Measurements from ENCODE around the gene ZNF280C.
"Not testable (repeated sequence)": the region's sequence is repeated elsewhere in the genome, so short reads cannot be mapped to it uniquely, and the experiment has no call there.

Gene ZNF280C, protein sequence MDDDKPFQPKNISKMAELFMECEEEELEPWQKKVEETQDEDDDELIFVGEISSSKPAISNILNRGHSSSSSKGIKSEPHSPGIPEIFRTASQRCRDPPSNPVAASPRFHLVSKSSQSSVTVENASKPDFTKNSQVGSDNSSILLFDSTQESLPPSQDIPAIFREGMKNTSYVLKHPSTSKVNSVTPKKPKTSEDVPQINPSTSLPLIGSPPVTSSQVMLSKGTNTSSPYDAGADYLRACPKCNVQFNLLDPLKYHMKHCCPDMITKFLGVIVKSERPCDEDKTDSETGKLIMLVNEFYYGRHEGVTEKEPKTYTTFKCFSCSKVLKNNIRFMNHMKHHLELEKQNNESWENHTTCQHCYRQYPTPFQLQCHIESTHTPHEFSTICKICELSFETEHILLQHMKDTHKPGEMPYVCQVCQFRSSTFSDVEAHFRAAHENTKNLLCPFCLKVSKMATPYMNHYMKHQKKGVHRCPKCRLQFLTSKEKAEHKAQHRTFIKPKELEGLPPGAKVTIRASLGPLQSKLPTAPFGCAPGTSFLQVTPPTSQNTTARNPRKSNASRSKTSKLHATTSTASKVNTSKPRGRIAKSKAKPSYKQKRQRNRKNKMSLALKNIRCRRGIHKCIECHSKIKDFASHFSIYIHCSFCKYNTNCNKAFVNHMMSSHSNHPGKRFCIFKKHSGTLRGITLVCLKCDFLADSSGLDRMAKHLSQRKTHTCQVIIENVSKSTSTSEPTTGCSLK

DNA sequence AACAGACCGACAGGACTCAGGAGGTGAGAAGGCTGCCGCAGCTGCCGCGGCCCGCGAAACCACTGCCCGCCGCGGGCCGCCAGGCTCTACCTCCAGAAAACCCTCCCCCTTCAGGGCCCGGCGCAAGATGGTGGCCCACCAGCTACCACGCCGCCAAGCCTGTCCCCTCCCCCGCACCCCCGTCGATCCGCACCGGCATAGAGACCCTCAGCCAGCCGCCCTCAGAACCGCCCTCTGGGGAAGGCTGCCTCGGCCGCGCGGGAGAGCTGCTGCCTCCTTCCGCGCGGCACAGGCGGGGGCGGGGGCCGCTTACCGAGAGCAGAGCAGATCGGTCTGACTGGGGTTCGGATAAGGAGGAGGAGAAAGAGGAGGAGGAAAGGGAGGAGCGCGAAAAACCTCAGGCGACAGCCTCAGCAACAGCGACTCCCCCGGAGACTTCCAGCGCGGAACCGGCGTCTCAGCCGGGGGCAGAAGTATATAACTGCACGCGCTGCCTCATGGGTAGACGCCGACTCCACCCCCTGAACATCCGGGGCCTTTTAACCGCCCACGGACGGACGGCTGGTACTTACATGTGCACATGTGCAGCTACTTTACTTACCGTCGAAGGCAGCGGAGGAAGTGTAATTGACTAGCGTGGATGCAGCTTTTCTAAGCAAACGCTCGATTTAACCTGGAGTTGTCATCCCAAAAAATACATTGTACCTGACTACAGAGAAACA is at the start of gene ZNF280C:
TSS of gene ZNF280C (minus strand) at position 451 of the 722 bp plus-strand sequence. CDS start 8,450 bp downstream, outside the sequence.
- DNase-seq, result peak; percentile 90

DNA sequence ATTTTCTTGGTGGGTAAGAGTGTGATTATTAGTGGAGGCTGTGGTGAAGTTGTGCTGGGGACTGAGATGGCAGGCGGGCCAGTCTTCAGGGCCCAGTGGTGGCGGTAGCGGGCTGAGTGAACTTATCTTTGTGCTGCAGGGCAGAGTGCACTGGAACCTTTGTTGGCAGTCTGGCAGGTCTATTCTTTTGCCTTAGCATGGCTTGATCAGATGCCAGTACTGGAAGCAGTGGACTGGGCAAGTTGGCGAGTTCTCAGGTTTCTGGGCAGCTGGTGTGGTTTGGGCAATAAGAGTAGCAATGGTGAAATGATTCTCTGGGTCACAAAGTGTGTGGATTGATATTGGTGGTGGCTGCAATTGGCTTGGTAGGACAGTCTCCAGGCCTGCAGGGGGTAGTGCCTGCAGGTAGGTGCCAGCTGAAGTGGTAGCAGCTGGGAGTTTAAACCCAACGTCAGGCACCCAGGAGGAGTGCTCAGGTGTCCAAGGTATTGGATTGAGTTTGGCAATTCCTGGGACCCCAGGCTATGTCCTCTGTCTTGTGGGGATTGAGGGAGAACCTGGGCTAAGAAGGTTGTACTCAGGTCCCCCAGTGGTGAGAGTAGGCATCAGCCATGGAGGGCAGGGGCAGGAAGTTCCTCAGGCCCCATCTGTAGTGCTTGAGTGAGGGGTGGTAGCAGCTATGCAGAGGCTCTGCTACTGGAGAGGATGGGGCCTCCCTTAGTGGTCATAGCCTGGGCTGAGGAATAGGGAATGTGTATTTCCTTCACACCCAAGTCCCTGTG is 36.1 kb upstream of the ZNF280C start:
- DNase-seq, result no peak

DNA sequence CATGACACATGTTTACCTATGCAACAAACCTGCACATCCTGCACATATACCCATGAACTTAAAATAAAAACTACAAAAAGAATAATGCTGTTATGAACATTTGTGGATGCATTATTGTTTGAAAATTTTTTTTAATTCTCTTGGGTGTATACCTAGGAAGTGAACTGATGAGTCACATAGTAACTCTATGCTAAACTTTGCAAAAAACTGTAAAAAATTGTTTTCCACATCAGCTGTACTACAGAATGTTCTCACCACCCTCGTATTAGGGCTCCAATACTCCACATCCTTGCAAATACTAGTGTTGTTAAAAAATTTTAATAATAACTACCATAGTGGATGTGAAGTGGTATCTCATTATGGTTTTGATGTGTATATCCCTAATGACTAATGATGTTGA is 33.3 kb upstream of the ZNF280C start:
- no peak for DNase-seq

DNA sequence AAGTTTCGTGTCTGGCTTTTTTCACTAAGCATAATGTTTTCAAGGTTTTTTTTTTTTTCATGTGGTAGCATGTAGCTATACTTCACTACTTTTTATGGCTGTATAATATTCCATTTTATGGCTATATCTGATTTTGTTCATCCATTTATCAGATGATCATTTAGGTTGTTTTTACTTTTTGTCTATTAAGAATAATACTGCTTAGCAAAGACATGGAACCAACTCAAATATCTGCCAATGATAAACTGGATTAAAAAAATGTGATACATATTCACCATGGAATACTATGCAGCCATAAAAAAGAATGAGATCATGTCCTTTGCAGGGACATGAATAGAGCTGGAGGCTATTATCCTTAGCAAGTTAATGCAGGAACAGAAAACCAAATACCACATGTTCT is 32.7 kb upstream of the ZNF280C start:
- DNase-seq, result no peak

DNA sequence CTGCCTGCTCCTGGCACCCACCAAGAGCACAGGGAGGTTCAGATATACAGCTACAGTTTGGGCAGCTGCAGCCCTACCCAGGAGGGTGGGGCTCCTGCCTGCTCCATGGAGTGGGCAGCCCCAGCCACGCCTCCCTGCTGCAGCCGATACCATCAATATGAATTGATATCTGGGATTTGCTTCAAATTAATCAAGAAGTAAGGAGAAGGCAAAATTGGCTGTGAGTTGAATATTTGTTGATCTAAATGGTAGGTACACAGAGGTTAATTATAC is 31.2 kb upstream of the ZNF280C start:
- DNase-seq, result no peak

DNA sequence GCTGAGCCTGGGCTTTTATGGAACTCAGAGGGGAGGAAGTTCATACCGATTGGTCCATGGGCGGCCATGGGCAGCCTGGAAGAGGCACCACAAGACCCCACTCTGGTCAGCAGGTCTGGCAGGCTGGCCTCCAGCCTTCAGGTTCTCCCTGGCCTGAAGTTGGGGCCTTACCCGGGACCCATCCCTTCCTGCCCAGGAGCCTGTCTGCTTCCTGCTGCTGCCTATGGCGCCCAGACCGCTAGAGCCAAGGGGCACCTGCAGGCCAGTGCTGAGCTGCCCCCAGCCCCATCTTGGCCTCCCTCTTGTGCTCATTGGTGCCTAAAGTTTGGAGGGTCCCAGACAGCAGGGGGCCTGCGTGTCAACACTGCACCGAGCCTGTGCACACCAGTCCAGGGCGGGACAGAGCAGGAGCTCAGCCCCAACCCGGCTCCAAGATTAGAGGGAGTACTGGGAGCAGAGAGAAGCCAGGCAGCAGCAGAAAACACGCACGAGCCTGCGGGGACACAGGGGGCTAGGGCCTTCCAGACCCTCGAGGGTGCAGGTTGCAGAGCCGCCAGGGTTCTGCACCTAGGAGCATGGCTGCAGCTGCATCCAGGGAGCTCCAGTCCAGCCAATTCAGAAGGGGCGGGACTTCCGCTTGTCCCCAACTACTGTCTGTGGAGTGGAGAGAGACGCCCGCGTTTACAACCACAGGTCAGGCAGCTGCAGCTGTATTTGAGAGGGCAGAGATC is 30.7 kb upstream of the ZNF280C start:
- no peak for DNase-seq

DNA sequence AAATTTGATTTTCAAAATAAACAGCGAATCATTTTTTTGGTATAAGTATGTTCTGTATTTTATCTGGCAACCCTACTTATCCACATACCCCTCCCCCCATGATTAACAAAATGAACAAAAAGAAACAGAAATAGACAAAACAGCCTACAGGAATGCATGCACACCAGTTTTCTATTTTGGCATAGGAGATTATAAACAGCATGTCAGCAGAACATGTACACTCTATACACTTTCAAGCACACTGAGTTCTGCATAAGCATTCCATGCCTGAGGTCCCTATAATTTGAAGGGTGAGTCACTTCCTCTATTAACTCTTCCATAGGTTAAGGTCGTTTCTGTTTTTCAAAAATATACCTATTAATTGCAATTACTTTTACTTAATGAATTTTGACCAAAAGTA is 28.0 kb upstream of the ZNF280C start:
- DNase-seq, result no peak

DNA sequence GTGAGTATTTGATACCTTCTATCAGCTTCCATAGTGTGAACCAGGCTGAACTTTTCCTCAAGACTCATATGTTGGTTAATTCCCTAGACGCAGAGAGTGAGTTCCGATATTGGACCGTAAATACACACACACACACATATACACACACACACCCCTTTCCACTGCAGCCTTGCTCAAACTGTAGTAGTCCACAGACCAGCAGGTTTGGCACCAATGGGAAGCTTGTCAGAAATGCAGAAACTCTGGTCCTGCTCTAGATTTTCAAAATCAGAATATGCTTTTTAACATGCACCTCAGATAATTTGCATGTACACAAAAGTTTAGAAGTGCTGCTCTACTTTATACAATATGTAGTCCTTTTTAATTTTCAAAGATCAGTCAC is 27.6 kb upstream of the ZNF280C start:
- DNase-seq, result no peak

DNA sequence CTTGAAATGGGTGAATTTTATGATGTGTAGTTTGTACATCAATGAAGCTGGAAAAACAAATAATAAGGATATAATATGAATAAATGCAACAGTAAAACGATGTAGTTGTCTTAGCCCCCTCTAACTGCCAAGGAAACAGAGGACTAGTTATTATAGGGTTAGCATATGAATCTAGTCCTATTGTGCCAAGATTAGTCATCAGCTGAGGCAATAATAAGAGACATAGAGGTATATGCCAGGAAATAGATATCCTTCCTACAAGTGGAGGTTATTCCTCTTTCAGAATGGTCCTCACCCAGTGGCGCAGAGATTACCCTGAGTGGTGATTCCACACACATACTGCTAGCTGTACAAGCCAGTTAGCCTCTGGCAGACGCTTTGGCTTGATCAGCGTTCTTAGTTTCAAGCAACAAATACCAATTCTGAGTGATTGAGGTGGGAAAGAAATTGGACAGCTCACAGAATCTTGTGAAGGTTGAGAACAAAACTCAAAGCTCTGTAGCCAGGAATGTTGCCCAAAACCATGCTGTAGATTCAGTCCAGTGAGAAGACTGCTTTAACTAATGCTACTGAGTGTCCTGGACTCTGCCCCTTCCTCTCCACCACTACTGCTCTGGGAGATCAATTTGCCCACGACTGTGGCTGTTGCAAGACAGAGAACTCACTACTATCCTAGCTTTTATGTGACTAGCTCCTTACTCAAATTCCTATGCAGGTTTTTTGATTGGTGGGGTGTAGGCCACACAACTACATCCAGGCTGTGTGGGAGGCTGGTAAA is 27.0 kb upstream of the ZNF280C start:
- no peak for DNase-seq

DNA sequence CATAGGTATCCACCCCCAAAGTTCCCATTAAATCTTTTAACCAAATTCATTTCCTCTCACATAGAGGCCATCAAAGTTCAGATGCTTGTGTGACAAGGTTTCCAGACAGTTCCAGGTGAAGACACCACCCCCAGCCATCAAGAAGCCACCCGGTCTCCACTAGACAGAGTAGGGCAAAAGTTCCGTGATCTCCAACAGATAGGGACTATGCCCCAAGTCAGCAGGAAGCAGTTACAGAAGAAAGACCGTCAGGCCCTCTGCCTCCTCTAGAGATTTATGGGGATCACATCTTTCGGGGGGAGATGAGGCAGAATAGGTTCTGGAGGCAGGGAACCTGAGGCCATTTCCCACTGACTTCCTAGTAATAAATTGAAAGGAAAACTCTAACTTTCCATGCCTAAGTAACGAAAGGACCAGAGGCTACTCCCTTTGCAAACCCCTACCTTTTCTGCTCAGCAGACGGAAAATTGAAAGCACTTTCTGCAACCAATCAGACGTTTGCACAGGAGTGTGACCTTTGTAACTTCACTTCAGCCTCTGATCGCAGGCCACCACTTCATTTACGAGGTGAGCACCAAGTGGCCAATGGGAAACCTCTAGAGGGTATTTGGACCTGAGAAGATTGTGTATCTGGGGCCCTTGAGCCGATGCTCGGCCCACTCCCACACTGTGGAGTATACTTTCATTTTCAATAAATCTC is 18.5 kb upstream of the ZNF280C start:
- no peak for DNase-seq

DNA sequence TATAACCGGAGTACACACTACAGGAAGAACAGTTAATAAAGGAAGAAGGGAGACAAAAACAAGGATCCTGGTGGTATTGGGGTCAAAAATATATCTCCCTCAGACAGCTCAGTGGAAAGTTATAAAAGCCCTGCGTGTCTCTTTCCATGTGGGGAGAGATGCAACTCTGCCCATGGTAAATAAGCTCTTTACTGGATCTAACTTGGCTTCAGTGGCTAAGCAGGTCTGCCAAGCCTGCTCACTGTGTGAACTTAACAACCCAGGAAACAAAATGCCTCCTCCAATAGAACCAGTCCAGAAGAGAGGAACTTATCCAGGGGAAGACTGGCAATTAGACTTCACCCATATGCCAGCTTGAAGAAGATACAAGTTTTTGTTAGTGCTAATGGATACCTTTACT is 17.0 kb upstream of the ZNF280C start:
- no peak for DNase-seq

DNA sequence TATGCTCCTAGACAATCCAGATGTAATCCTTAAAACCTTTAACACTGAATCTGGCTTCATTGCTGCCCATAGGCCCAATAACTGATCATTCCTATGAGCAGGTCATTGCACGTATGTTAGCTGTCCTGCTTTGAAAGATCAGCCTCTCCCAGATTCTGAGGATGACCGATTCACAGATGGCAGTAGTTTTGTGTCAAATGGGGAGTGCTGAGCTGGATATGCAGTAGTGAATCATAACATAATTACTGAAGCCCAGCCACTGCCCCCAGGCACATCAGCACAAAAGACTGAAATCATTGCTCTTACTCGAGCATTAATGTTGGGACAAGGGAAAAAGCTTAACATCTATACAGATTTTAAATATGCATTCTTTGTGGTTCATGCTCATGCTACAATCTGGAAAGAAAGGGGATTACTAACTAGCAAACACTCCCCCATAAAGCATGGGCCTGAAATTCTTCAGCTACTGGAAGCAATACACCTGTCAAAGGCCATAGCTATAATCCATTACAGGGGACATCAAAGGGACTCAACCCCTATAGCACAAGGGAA is 16.4 kb upstream of the ZNF280C start:
- no peak for DNase-seq

DNA sequence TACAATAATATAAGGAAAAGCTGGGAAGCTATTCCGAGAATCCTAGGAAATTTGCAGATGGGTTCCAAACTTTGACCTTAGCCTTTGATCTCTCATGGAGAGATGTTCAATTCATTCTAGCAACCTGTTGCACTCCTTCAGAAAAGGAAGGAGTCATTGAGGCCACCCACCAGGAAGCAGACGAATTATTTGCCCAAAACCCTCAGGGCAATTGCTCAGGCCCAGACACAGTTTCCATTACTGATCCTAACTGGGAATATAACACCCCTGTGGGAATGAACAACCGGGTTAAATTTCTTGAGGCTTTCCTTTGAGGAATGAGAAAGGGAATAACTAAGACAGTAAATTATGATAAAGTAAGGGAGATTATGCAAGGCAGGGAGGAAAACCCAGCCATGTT is 13.5 kb upstream of the ZNF280C start:
- DNase-seq, result no peak

DNA sequence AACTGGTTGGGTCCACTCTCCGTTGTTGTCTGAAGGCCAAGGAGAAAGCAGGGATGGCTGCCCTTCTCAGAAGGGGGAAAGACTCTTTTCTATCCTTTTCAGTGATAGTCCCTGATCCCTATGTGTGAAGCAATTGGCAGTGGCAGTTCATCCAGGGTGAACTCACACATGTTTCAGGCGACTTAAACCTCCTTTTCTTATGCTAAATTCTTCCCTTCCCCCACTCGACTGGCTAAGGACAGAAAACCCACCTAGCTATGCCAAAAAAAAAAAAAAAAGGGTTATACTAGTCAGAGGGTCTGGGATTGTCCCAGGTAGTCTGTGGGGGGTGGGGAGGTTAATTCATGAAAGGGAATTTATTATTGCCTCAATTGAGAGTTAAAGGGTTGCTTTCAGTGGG is 12.2 kb upstream of the ZNF280C start:
- DNase-seq, result no peak

DNA sequence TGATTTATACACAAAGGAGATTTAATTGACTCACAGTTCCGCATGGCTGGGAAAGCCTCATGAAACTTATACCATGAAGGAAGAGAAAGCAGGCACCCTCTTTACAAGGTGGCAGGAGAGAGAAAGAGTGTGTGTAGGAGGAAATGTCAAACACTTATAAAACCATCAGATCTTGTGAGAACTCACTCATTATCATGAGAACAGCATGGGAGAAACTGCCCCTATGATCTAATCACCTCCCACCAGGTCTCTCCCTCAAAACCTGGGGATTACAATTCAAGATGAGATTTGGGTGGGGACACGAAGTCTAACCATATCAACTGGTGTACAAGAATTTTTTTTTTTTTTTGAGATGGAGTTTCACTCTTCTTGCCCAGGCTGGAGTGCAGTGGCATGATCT is 3.6 kb upstream of the ZNF280C start:
- not testable (repeated sequence) for DNase-seq

DNA sequence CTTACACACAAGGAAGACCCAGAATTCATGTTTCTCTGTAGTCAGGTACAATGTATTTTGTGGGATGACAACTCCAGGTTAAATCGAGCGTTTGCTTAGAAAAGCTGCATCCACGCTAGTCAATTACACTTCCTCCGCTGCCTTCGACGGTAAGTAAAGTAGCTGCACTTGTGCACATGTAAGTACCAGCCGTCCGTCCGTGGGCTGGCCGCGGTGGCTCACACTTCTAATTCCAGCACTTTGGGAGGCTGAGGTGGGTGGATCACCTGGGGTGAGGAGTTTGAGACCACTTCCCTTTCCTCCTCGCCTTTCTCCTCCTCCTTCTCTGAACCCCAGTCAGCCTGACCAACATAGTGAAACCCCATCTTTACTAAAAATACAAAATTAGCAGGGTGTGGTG is 692 bp upstream of the ZNF280C start:
- not testable (repeated sequence) for DNase-seq

DNA sequence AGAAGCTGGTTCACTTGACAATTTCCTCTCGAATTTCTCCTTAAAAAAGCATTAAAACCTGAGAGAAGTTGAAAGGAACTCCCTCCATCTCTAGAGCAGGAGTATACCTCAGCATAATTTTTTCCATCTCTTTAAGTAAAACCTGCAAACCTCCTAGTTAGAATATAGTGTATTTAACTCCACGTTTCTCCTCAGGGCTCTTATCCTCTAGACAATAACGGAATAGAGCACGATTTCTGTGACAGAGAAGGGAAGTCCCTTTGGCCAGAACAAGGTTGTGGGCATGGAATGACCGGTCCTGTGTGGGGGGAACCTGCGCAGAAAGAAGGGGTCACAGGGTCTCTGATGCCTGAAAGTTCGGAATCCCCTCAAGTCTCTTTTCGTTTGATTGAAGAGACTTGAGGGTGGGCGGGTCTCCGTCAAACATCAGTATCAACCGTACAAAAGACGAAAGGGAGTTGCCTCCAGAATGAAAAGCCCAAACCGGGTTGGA is 697 bp downstream of the ZNF280C start:
- DNase-seq, result no peak

DNA sequence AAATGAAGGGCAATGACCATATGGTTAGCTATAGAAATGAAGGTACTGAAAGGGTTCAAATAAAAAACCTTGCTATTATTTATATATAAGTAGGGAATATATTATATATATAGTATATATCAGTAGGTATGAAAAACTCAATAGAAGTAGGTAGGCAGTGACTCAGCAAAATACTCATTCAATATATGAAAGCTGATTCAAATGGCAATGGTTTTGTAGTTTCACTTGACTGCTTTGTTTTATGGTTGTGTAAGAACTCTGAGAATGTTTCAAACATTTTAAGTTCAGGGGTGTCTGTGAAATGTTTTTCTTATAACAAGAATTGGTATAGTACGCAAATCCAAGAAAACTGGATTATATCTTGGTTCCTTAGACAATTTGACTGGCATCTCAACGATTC is 4.1 kb downstream of the ZNF280C start:
- no peak for DNase-seq

DNA sequence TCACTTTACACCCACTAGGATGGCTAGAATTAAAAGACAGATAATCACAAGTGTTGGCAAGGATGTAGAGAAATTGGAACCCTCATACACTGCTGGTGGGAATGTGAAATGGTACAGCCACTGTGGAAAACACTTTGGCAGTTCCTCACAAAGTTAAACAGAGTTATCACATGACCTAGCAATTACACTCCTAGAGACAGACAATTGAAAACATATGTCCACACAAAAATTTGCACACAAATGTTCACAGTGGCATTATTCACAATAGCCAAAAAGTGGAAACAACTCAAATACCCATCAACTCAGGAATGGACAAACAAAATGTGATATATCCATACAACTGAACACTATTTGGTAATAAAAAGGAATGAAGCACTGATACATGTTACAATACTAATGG is 5.7 kb downstream of the ZNF280C start:
- no peak for DNase-seq

DNA sequence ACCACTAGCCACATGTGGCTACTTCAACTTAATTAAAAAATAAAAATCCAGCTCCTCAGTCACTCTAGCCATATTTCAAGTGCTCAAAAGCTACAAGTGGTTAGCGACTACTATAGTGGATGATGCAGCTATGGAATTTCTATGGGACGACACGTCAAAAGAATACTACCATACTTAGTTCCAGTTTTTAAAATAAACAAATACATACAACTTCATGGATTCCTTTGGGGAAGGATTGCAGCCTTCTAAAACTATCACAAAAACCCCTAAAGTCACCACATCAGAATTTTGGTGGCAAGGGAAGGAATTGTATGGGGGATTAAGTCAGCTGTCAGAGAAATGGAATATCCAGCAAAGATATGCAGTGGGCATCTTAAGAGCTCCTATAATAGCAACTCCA is 6.5 kb downstream of the ZNF280C start:
- DNase-seq, result no peak
